HG02759 (cell line): ENCODE data around the gene DPPA3.
"Not testable (repeated sequence)": the region's sequence is repeated elsewhere in the genome, so short reads cannot be mapped to it uniquely, and the experiment has no call there.

Experiments used
- ATAC-seq: cut with Tn5 transposase; IDR thresholded peaks from one replicate; pipeline ENCODE4 v1.9.1; 2021; ENCODE audit warnings: mild to moderate bottlenecking, moderate library complexity; ENCODE audit not compliant: unreplicated experiment

The DPPA3 gene

DNA sequence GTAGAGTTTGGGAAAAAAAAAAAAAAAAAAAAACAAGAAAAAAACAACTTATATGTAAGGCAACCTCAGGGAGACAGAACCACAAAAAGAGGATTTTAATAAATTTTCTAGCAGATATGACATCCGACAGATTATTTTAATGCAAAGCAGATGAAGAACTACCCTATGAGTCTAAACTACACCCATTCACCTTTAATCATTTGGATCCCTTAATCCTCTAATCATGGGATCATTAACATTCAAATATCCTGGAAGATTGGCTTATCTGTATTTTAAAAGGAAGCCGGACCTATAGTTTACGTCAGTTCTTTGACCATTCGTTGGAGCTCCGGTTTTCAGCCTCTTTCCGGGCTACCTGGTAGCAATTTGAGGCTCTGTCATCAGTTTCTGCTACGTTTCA, at the start of gene DPPA3:
Gene DPPA3 (plus strand): TSS at position 301 of the 400 bp plus-strand sequence. CDS start 138 bp downstream, outside the sequence.
- ATAC-seq = no peak

DNA sequence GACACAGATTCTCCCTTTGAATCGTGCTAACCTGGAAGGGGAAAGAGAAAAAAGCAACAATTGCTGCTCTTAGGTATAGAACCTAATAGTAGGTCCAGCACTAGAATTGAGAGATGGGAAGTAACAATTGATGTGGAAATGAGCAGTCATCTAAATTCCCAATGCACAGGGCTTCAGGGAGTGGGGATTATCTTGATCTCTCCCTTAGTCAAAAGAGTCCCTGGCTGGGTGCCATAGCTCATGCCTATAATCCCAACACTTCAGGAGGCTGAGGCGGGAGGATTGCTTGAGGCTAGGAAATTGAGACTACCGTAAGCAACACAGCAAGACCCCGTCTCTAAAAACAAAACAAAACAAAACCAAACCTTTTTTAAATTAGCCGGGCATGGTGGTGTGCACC, 49.5 kb upstream of the DPPA3 start:
- no peak for ATAC-seq

DNA sequence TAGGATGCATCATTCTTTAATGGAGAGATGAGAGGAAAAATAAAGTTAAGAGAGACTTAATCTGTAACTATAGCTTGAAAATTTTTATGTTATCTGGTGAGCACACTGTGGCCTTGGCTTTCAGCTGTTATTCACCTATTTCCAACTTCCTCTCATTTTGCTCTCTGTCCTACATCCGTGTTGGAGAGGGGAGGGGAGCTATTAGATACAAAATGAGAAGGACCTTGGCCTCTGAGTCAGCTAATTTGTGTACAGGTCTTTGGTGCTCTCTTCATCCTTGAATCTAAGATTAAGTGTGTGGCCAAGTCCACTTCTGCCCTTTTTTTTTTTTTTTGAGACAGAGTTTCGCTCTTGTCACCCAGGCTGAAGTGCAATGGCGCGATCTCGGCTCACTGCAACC, 44.6 kb upstream of the DPPA3 start:
- no peak for ATAC-seq

DNA sequence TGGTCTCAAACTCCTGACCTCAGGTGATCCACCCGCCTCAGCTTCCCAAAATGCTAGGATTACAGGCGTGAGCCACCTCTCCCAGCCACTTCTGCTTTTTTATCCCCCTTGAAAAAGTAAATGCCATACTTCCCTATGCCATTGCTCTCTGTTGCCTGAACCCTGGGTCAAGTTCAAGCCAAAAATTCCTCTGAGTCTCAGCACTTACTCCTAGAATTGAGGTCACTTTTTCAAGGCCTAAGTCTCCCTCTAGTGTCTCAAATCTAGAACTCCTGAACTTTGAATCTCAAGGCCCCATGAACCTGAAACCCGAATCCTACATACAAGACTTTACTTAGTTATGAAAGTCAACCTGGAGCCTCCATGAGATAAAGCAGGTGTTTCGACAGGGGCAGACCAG, 44.1 kb upstream of the DPPA3 start:
- ATAC-seq = no peak

- no peak for ATAC-seq
Measured at GRCh38 chr12:7668171-7668570, 43.1 kb upstream of the DPPA3 start.

- ATAC-seq = not testable (repeated sequence)
Measured at GRCh38 chr12:7675455-7675854, 35.8 kb upstream of the DPPA3 start.

GRCh38 chr12:7677432-7677888, 33.8 kb upstream of the DPPA3 start:
- not testable (repeated sequence) for ATAC-seq

GRCh38 chr12:7678744-7679143, 32.5 kb upstream of the DPPA3 start:
- no peak for ATAC-seq

DNA sequence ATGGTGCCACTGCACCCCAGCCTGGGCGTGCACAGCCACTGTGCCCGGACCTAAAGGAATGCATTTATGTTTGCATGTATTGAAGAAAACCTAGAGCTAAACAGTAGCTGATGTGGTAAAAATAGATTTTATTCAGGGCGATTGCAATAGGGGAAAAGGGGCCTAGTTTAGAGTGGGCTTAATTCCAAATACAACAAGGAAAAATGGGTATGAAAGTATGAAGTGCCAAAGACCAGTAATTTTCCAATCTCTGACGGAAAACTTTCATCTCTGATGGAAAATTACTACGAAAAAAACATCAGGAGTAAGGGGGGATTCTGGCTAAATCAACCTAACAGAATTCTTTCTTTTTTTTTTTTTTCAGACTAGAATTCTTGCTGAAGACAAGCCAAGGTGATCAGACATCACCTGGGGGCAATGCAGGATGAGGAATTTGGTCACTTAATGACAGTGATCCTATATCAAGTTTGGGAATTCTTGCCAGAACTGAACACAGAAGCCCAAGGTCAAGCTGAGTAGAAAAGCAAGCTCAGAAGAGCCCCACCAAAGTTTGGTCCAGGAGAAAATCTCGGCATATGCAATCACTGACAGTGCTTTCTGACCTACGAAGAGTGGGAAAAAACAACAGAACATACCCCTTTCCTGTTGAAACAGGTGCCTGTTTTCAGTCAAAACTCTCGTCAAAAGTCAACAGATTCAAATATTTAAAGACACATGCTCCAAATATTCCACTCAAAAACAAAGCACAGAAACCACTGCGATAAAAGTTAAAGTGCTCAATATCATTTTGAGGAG, 31.8 kb upstream of the DPPA3 start:
- no peak for ATAC-seq

DNA sequence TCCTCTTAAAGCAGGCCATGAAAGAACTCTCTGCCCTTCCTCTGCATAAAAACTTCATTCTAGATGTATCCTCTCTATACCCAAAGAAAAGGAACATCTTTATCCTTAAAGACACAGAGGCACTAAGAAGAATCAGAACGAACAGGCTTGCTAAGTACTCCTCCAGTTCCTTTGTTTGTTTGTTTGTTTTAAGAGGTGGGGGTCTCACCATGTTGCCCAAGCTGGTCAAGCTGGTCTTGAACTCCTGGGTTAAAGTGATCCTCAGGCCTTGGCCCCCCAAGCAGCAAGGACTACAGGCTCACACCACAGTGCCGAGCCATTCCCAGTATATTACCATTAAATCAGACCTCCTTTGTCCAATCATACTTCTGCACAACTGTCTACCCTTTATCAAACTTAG, 29.7 kb upstream of the DPPA3 start:
- no peak for ATAC-seq

DNA sequence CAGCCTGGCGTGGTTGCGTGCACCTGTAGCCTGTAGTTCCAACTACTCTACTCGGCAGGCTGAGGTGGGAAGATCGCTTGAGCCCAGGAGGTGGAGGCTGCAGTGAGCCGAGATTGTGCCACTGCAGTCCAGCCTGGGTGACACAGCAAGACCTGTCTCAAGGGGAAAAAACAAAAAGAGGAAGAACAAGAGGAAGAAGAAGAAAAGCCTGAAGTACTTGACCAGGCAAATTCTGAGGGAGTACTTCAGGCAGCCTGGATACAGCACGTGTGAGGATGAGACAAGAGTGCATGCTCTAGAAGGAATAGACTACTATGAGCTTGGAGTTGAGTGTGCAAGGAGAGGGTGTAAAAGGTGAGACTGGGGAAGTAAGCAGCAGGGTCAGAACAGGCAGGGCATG, 17.4 kb upstream of the DPPA3 start:
- no peak for ATAC-seq

DNA sequence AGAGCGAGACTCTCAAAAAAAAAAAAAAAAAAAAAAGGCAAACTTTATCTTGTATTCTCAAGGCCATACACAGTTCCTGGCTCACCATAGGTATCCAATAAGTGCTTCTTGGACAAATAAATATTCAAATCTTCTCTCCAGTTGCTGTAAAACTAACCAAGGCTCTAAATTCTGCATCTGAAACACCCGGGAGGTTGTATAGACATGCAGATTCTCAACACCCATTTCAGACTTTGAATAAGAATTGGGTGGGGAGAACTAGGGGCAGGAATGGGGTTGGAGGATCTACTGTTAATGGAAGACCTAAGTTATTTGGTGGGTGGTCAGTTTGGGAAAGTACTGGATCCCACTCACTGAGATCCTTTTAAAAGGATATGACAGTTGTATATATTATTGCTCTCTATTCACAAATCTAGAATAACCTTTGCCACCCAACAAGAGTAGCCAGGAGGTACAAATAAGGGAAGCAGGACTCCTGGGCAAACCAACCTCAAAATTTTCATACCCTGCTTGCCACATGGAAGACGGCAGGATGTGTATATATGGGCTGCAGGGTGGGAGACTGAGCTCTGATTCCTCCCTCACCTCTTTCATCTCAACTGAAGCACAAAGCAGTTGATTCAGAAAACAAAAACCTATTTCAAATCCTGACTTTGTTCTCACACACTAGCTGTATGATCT, 16.5 kb upstream of the DPPA3 start:
- ATAC-seq = no peak

GRCh38 chr12:7695237-7695560, 16.0 kb upstream of the DPPA3 start:
- no peak for ATAC-seq

DNA sequence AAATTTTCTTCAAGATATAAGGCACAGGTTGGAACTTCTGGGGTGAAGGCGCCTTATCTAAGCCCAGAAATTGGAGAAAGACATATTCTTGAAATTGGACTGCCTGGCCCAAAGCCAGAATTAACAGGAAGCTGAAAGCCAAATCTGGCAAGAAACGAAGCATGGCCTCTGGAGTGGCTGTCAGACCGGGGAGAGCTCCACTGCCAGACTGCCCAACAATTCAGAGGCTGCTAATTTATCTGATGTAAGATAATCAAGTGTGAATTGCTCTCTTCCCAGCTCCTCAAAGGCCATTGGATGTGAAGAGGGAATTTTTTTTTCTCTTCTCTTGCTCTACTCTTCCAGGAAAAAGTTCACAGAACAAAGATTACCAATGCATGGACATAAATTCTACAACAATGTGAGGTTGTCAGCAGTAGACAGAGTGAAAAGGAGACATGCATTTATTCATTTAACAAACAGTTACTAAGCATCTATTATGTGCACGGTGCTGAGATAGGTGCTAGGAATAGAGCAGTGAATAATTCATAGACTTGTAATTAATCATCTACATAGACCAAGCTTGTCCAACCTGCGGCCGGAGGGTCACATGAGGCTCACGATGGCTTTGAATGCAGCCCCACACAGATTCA, 15.6 kb upstream of the DPPA3 start, which contains the start of gene GDF3:
Gene GDF3 (minus strand): TSS at position 210 of the 632 bp plus-strand sequence. CDS start 47 bp downstream, at position 163.
- no peak for ATAC-seq

DNA sequence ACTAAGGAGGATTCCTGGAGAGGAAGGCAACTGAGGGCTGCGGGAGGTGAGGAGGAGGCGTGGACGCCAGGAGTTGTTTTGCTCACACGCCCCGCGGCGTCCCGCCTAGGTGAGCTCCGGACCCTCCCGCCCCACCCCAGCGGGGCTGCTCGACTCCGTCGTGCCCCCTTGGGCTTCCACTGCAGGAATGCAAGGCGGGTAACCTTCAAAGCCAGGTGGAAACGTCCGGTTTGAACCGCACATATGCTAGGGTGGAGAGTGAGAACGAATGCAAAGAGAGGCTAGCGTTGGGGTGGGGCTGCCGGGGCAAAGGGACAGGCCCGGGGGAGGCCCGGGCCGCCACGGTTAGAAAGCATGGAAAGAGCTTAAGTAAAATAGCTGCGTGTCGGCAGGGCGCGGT, 5.4 kb upstream of the DPPA3 start:
- no peak for ATAC-seq

GRCh38 chr12:7709969-7710675, 1.1 kb upstream of the DPPA3 start:
- ATAC-seq = no peak

DNA sequence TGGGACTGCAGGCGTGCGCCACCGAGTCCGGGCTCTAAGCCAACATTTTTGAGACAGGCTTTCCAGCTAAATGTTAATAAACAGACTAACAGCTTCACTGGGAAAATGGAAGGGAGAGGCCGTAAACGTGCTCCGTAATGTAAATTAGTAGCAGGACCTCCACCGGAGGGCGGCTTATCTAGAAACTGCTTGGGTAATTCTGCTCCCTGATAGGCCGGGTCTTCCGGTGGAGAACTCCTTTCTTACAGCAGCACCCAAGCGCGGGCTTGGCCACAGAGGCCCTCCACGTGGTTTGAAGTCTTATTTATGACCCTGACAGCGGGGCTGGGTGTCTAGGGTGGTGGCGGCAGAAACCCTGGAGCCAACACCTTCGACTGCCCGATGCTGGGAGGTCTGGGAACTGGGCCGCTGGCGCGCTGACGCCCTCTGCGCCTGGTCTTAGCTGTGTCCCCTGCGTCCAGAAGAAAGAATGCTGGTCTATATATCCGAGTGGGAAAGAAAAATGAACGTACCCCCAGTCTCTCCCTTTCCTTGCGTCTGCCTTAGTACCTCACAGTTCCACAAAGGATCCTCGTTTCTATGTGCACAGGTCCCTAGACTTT, 1.7 kb downstream of the DPPA3 start:
- no peak for ATAC-seq

DNA sequence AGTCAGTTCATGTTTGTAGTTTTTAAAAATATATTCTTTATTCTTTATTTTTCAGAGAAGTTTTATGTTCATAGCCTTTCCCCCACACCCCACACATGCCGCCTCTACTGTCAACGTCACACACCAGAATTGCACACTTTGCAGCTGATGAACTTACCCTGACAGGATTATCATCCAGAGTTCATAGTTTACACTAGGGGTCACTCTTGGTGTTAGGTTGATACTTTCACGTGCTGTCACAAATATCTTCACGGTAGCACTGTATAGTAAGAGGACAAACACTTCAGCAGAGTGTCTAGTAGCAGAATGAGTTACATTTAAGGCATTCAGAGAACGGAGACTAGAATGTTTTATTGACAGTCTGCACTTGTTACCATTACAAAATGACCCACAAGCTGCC, 5.1 kb downstream of the DPPA3 start:
- no peak for ATAC-seq

GRCh38 chr12:7719946-7720730, 8.9 kb downstream of the DPPA3 start:
- no peak for ATAC-seq

DNA sequence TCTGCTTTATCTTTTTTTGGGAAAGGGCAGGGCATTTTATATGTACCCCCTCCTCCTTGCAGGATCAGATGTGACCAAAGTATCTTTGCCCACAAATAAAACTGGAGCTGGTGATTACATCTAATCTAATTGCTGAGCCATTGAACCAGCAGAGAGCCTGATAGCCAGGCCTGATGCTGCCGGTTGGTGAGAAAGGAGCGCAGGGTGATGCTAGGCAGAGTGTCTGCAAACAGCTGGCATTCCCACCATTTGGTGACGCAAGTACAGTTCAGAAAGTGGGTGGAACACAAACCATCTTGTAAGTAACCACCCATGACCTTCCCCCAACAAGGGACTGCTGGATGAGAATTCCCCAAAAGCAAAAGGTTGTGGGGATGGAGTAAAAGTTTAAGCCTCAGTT, 12.7 kb downstream of the DPPA3 start:
- ATAC-seq = no peak
